Heart left ventricle (tissue), 16 donors: ENCODE measurements around the gene KRT2. TPM values are rescaled to one million over a fixed set of nuclear protein-coding genes. Genes with fewer than 3 reads are reported as not detected.

Experiments
- ATAC-seq, 4 donors: fragments of 200-7000 bp; cut with Tn5 transposase; one replicate each; pipeline ENCODE4 v1.9.1; 2020 to 2022; ENCODE audit warnings: moderate library complexity in 4 of 4, mild to moderate bottlenecking in 3 of 4, moderate number of reproducible peaks in 1 of 4
- DNase-seq, 5 donors: peaks; one replicate each; pipeline ENCODE4 v3.0.0-alpha.2; 2020
- H3K27ac ChIP-seq, 12 donors: fragments of 200-600 bp; sonication (generic) in 4 of 12; one replicate each; pipeline versions ENCODE4 v1.5.0 to v1.8.0; 2016 to 2022; ENCODE audit warnings: mild to moderate bottlenecking in 2 of 12
- H3K27me3 ChIP-seq, 9 donors: fragments of 200-600 bp; sonication (generic) in 2 of 9; one replicate each; pipeline versions ENCODE4 v1.5.1 to v1.8.0; 2016 to 2022; ENCODE audit warnings: mild to moderate bottlenecking in 3 of 9
- H3K36me3 ChIP-seq, 9 donors: fragments of 200-600 bp; sonication (generic) in 2 of 9; one replicate each; pipeline versions ENCODE4 v1.5.0 to v1.8.0; 2018 to 2022; ENCODE audit warnings: mild to moderate bottlenecking in 2 of 9
- H3K4me1 ChIP-seq, 12 donors: fragments of 200-600 bp; sonication (generic) in 4 of 12; one replicate each; pipeline versions ENCODE4 v1.5.0 to v1.8.0; 2016 to 2022; ENCODE audit warnings: mild to moderate bottlenecking in 3 of 12
- H3K4me3 ChIP-seq, 12 donors: fragments of 200-600 bp; sonication (generic) in 4 of 12; one replicate each; pipeline versions ENCODE4 v1.5.0 to v1.8.0; 2017 to 2022; ENCODE audit warnings: mild to moderate bottlenecking in 9 of 12, moderate library complexity in 4 of 12
- H3K9me3 ChIP-seq, 12 donors: fragments of 200-600 bp; sonication (generic) in 4 of 12; one replicate each; pipeline versions ENCODE4 v1.5.0 to v1.8.0; 2016 to 2022; ENCODE audit warnings: mild to moderate bottlenecking in 1 of 12
- POLR2A ChIP-seq, 2 donors: fragments of 450-650 bp; IDR thresholded peaks; one replicate each; pipeline ENCODE4 v1.6.1; 2017; ENCODE audit warnings: antibody characterized with exemption in 2 of 2, mild to moderate bottlenecking in 2 of 2, moderate library complexity in 2 of 2
- WGBS, 4 donors: extraction: QIAGEN DNeasy Blood & Tissue Kit in 2 of 4; methylation state at CpG; one replicate each; pipeline versions ENCODE4 v1.1.5 to v1.1.7; 2013 to 2018; 5-methylcytosine and 5-hydroxymethylcytosine counted together
- intact Hi-C, 10 donors: fragments of 100-400 bp; cut with DNase I; formaldehyde crosslinking; loops; one replicate each; pipeline versions ENCODE4 v1.11.1 to v1.14.2; 2022
- polyA plus RNA-seq, 2 donors: library from polyadenylated mRNA; stranded (reverse); fragments of 200-250 nt; gene quantifications; one replicate each; pipeline ENCODE4 v1.2.3, GENCODE V29; 2013
- total RNA-seq, 9 donors: library from RNA; depleted of rRNA in 2 of 9; stranded (reverse); fragments of >200 nt in 2 of 9; fragmentation: NEBNext Ultra II Directional in 3 of 9; extraction: Animal tissue kit (Norgen Biotek cat#: 25700) in 3 of 9; gene quantifications; one replicate each; pipeline versions ENCODE4 v1.1.0 to v1.2.4, GENCODE V29; 2016 to 2023
- TF ChIP-seq, protein P1 (sequence below), 12 donors: fragments of 200-600 bp; sonication (generic) in 4 of 12; IDR thresholded peaks; one replicate each; pipeline versions ENCODE4 v1.5.0 to v1.8.0; 2018 to 2022; ENCODE audit warnings: antibody characterized with exemption in 12 of 12, mild to moderate bottlenecking in 5 of 12
- donor health status: ischemic (EF 13 %, LVEDD 7.1; RV severe dilation, severe dysfunction).
- donor health status: healthy with polysubstance abuse.
- donor health status: DM: no; HTN: yes; CAD: no.
- donor health status: DM: no; HTN: no; CAD: no.
- donor health status: ischemic (EF 25% LVEDD 6.9; RV normal size, moderate dysfunction).
- donor health status: ischemic (EF 25% LVEDD 5.7; RV mildly dilated, moderate dysfunction).
- donor health status: healthy.
- donor health status: DM: yes; HTN: yes; CAD: no.
- donor health status: ischemic (EF 35%, LVEDD 5.7; RV mildly dilated, moderate dysfunction).
- donor health status: nonischemic (EF 11% LVEDD 7.7; RV severe dilation, severe dysfunction).
- donor health status: DM: yes; HTN: yes; CAD: no.
- donor health status: PGD.
- donor health status: ischemic (EF 29% LVEDD 5.4; RV normal size, mild dysfunction).
- donor health status: nonischemic (EF 23%, LVEDD 6.1; RV moderate dilation, normal function).

Gene KRT2
- total and polyA plus RNA-seq, 11 donors, result not detected

DNA sequence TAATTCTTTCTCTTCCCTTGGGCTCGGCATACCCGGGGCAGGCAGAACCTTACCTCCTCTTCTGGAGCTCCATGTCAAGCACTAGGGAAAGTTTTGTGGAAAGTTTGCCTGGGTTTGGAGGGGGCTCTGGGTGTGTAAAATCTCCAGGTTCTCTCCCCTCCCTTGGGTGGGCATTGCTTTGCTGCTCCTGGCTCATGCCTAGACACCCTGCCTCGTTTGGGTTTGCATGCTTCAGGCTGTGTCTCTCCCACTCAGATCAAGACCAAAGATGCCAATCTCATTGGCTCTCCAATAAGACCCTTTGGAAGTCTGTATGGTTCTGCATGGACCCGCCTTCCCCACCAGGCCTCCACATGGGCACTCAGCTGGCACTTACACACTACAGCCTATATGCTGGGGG, 6.2 kb upstream of the KRT2 start:
- Histone ChIP-seq H3K9me3 (no peaks in the 10 kb centered on the region), H3K36me3 (no peaks in the 10 kb centered on the region), H3K27ac (no peak overlapping the region), H3K27me3 (peaks cover 0 to 15% (median 0%) of the 10 kb centered on the region in 9 donors), H3K4me3 (no peak overlapping the region), H3K4me1 (peaks cover 0 to 21% (median 0%) of the 10 kb centered on the region in 12 donors)
- 75 to 87% (median 82%) methylated on average over 3 to 4 of the region's 4 CpGs for WGBS, 4 donors
- TF ChIP-seq, protein P1, sequence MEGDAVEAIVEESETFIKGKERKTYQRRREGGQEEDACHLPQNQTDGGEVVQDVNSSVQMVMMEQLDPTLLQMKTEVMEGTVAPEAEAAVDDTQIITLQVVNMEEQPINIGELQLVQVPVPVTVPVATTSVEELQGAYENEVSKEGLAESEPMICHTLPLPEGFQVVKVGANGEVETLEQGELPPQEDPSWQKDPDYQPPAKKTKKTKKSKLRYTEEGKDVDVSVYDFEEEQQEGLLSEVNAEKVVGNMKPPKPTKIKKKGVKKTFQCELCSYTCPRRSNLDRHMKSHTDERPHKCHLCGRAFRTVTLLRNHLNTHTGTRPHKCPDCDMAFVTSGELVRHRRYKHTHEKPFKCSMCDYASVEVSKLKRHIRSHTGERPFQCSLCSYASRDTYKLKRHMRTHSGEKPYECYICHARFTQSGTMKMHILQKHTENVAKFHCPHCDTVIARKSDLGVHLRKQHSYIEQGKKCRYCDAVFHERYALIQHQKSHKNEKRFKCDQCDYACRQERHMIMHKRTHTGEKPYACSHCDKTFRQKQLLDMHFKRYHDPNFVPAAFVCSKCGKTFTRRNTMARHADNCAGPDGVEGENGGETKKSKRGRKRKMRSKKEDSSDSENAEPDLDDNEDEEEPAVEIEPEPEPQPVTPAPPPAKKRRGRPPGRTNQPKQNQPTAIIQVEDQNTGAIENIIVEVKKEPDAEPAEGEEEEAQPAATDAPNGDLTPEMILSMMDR (IDR thresholded peaks at IDR 0.05), result no peak
- no peak for TF ChIP-seq POLR2A (IDR thresholded peaks at IDR 0.05)
- no peak for ATAC-seq
- no peak for DNase-seq
- intact Hi-C loops, result no loop called here

DNA sequence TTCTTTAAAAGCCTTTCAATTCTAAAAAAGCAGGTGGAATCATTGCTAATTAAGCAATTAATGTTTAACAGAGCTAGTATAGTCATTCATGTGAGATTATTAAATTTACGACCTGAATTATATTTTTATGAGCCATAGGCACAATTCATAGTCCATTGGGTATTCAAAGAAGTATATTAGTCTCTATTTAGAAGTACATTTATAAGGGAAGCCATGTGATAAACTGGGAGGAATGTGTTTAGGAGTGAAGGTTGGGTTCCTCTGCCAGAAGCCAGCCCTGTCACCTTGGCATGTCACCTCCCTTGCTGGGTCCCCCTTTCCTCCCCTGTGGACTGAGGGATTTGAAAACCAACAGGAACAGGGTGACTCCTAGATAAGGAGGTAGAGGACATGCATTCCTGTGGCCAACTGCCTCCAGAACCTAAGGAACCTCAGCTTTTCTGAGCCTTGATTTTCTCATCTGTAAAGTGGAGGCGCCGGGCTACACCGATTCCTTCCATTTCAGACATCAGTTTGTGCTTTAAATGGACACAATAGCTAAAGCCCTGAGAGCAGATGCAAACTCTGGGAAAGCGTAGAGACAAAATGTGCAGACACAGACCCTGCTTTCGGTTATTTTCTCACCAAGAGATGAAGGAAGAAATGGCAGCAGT, 5.4 kb upstream of the KRT2 start:
- H3K27me3 ChIP-seq, result peaks cover 0 to 15% (median 0%) of the 10 kb centered on the region in 9 donors
- no peak for DNase-seq
- no peak for TF ChIP-seq POLR2A (IDR thresholded peaks at IDR 0.05)
- TF ChIP-seq, protein P1 (IDR thresholded peaks at IDR 0.05), result no peak
- 80 to 93% (median 91%) methylated on average over 6 of the region's 6 CpGs for WGBS, 4 donors
- H3K4me1 ChIP-seq, result peaks cover 0 to 21% (median 0%) of the 10 kb centered on the region in 12 donors
- no peak overlapping the region for H3K27ac ChIP-seq
- H3K36me3 ChIP-seq, result no peaks in the 10 kb centered on the region
- no peak overlapping the region for H3K4me3 ChIP-seq
- ATAC-seq, result peak in 1 of 4 donors; percentile 48
- H3K9me3 ChIP-seq, result no peaks in the 10 kb centered on the region
- intact Hi-C loops, result no loop called here

DNA sequence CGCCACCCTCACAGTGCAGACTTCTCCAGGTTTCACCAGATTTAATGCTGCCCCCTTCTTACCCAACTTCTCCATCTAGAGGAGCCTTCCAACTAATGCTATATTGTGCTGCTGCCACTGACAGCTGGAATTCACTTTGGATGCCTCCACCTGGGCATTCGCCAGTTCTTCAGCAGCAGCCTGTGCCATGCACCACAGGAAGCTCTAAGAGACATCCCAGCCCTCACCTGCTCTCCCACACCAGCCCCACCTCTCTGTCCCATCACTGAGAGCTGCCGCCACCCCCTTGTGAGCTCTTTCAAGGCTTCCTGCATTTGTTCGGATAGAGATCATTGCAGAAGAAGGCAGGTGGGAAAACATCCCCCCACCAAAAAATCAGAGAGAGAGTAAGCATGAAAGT, 4.6 kb upstream of the KRT2 start:
- intact Hi-C loops, result no loop called here
- H3K9me3 ChIP-seq, result no peaks in the 10 kb centered on the region
- H3K4me3 ChIP-seq, result no peak overlapping the region
- WGBS, 4 donors, result 75 to 86% (median 80%) methylated on average over 4 of the region's 4 CpGs
- H3K4me1 ChIP-seq, result peaks cover 0 to 15% (median 0%) of the 10 kb centered on the region in 12 donors
- no peak for TF ChIP-seq POLR2A (IDR thresholded peaks at IDR 0.05)
- TF ChIP-seq, protein P1 (IDR thresholded peaks at IDR 0.05), result no peak
- DNase-seq, result no peak
- H3K27me3 ChIP-seq, result peaks cover 0 to 15% (median 0%) of the 10 kb centered on the region in 9 donors
- no peak overlapping the region for H3K27ac ChIP-seq
- no peaks in the 10 kb centered on the region for H3K36me3 ChIP-seq
- no peak for ATAC-seq

DNA sequence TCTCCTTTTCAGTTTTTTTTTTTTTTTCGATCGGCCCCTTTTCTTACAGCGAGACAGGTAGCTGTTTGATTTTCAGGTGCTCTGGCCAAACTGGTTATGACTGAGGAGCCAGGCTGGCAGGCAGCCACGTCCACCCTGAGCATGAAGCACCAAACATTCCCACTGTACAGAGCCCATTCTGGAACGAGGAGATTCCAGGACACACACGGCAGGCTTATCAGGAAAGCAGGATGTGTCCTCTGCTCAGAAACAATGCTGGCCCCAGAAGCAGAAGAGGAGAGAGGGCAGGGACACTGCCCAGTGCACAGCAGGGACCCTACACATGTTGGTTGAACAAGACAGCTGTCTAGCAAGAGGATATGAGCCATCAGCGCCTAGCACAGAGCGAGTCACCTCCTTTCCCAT, 3.7 kb upstream of the KRT2 start:
- Histone ChIP-seq H3K4me3 (no peak overlapping the region), H3K27ac (no peak overlapping the region), H3K36me3 (no peaks in the 10 kb centered on the region), H3K9me3 (no peaks in the 10 kb centered on the region), H3K27me3 (peaks cover 0 to 15% (median 0%) of the 10 kb centered on the region in 9 donors), H3K4me1 (peaks cover 0 to 15% (median 0%) of the 10 kb centered on the region in 12 donors)
- ATAC-seq (peak; percentile 14 to 49 (median 28)), DNase-seq (peak in 1 of 5 donors; percentile 27)
- TF ChIP-seq, protein P1 (IDR thresholded peaks at IDR 0.05), result no peak
- no peak for TF ChIP-seq POLR2A (IDR thresholded peaks at IDR 0.05)
- intact Hi-C loops, result no loop called here
- 40 to 57% (median 46%) methylated on average over 7 to 8 of the region's 8 CpGs for WGBS, 4 donors
